Uterus (tissue), 2 donors: ENCODE results near the gene GAREM1.

Experiments
- POLR2A ChIP-seq, 2 donors: fragments of 450-650 bp; IDR thresholded peaks; one replicate each; pipeline ENCODE4 v1.6.1; 2016; ENCODE audit warnings: antibody characterized with exemption in 2 of 2, mild to moderate bottlenecking in 1 of 2, moderate library complexity in 1 of 2
- TF ChIP-seq, protein P1 (sequence below), 4 experiments: fragments of 200-600 bp in 2 of 4; fragments of 450-650 bp in 2 of 4; sonication (generic) in 2 of 4; IDR thresholded peaks; one replicate each; pipeline ENCODE4 v1.5.1; 2016 to 2019; ENCODE audit warnings: antibody characterized with exemption in 4 of 4, mild to moderate bottlenecking in 2 of 4, moderate library complexity in 1 of 4

- TF ChIP-seq, protein P1, sequence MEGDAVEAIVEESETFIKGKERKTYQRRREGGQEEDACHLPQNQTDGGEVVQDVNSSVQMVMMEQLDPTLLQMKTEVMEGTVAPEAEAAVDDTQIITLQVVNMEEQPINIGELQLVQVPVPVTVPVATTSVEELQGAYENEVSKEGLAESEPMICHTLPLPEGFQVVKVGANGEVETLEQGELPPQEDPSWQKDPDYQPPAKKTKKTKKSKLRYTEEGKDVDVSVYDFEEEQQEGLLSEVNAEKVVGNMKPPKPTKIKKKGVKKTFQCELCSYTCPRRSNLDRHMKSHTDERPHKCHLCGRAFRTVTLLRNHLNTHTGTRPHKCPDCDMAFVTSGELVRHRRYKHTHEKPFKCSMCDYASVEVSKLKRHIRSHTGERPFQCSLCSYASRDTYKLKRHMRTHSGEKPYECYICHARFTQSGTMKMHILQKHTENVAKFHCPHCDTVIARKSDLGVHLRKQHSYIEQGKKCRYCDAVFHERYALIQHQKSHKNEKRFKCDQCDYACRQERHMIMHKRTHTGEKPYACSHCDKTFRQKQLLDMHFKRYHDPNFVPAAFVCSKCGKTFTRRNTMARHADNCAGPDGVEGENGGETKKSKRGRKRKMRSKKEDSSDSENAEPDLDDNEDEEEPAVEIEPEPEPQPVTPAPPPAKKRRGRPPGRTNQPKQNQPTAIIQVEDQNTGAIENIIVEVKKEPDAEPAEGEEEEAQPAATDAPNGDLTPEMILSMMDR (IDR thresholded peaks at IDR 0.05): no peak
- TF ChIP-seq POLR2A (IDR thresholded peaks at IDR 0.05): no peak
These were observed 131.6 kb downstream of the GAREM1 start for GRCh38 chr18:32339045-32339444.
